SU-DHL-6 (cell line): ENCODE measurements around the gene LPIN1.

ENCODE experiments used
- EZH2phosphoT487 ChIP-seq: fragments of 200-600 bp; sonication (generic), shearing (Covaris generic); conservative IDR thresholded peaks from 2 replicates; pipeline ENCODE4 v1.6.1; 2018; ENCODE audit warnings: mild to moderate bottlenecking, antibody characterized with exemption, low read length, moderate library complexity, mixed read lengths
- TF ChIP-seq, protein P1 (sequence below): fragments of 200-600 bp; sonication (generic); IDR thresholded peaks from one replicate; pipeline ENCODE4 v1.5.1; 2017; ENCODE audit warnings: antibody characterized with exemption, mild to moderate bottlenecking, low read length, moderate library complexity; ENCODE audit not compliant: insufficient read depth, poor library complexity, severe bottlenecking

DNA sequence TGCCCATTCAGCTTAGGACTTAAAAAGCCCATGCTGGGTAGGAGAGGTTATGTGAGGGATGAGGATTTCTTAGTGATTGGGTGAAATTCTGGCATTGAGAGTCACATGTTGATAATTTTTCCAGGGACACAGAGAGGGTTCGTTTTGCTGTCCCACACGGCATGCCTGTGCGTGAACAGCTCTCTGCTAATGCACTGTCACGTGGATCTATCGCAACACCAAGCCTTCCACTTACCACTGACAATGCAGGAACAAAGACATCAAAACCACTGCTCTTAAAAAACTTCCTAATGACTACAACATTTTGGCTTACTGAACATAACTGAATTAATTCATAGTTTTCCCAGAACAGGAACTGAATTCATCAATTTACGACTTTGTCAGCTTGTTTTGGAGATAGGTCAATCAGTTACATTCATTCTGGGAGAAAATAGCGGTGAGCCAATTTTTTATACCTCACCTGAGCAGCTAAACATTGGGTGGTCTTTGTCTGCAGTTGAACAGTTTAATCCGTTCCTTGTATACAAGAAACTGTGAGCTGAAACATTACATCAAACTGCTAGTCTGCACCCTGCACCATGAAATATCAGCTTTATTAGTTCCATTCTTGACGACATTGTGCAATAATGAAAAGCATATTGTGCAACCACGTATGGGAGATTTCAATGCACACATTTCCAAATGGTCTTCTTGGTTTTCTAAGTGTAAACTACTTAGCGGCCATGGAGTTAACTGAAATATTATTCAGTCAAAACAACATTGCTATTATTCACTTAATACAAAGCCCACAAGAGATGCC is 127.1 kb downstream of the LPIN1 start:
- TF ChIP-seq, protein P1, sequence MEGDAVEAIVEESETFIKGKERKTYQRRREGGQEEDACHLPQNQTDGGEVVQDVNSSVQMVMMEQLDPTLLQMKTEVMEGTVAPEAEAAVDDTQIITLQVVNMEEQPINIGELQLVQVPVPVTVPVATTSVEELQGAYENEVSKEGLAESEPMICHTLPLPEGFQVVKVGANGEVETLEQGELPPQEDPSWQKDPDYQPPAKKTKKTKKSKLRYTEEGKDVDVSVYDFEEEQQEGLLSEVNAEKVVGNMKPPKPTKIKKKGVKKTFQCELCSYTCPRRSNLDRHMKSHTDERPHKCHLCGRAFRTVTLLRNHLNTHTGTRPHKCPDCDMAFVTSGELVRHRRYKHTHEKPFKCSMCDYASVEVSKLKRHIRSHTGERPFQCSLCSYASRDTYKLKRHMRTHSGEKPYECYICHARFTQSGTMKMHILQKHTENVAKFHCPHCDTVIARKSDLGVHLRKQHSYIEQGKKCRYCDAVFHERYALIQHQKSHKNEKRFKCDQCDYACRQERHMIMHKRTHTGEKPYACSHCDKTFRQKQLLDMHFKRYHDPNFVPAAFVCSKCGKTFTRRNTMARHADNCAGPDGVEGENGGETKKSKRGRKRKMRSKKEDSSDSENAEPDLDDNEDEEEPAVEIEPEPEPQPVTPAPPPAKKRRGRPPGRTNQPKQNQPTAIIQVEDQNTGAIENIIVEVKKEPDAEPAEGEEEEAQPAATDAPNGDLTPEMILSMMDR, result no peak
- no peak for TF ChIP-seq EZH2phosphoT487
